GM04504 (cell line): ENCODE measurements around the gene ARGLU1.

Experiments used
- DNase-seq: peaks from one replicate; pipeline ENCODE4 v3.0.0-alpha.2; 2012; ENCODE audit warnings: low read depth

The ARGLU1 gene

DNA sequence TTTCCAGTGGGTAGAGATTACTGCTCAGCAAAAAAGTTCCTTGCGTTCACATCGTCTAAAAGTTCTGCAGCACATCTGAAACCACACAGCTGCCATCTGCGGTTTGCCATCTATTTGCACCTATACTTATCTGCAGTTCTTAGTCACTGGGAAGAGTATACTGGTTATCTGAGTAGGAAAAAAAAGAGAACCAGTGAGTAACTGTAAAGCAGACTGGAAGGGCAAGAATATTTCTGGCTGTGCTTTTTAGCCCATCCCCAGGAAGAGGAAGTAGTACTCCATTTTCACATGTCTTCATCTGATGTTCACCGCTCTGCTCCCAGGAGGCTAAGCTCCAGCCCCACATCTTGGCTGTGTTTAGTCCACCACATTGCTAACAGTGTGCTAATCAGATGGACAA is 68.0 kb downstream of the ARGLU1 start:
- no peak for DNase-seq

DNA sequence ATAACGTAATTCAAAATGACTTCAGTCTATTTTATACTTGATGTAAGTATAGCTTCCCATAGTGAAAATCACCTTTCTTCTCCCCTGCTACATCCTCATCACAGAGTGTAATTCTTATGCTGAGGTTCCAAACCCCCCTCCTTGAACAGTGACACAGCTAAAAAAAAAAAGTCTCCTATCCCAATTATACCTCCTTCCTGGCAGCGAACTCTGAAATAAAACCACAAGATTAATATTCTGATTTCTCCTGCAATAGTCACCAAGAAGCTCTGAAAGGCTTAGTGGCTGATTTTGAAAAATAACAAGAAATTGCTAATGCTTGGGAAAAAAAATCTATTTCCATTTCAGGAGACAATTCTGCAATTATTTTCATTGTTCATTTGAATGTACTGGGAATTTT is 68.8 kb downstream of the ARGLU1 start:
- DNase-seq = no peak

DNA sequence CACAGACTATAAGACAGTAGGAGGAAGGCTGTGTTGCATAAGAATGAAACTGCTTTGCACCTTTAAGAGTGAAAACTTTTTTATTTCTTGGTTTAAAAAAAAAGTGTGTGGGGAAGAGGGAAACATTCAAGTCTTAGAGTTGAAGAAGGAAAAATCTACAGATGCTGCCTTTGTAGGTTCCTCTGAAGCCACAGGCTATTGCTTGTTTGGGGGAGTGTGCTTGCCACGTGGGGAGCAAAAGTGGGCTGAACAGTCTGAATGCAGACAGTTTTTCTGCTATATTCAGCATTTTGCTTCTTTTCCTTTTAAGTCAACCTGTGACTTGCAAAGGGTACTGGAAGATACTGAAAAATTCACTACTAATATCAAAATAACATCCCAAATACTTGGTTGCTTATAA is 69.4 kb downstream of the ARGLU1 start:
- no peak for DNase-seq

DNA sequence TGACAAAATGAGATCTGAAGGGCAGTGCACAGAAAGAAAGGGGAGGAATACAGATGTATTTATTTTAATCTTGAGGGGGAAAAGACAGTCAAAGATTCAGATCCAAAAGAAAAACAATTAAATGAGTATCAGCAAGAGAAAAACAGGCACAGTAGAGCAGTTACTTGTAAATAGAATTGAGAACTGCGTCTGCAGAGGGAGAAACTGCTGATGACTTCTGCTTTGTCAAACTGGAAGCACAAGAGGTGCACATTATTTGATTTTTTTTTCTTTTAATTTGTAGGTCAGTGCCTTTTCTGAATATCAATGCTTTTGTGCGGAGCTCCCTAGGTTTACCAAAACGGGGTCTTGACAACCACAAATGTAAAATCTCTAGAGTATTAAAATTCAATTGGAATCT is 69.8 kb downstream of the ARGLU1 start:
- no peak for DNase-seq

DNA sequence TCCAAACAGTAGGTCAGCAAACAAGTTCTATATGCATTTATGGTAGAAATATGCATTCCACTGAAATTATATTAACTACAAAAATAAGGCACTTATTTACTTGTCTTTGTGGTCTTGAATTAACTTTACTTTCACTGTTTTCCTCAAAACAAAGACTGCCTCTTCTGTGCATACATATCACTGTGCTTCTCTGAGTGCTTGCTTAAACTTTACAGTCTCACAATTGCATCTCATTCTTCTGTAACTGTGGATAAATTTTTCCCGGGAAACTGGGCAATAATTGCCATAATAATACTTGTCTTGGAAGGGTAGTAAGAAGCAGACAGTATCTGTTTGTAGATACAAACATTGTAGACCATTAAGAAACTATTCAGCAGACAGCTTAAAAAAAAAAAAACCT is 70.9 kb downstream of the ARGLU1 start:
- no peak for DNase-seq

DNA sequence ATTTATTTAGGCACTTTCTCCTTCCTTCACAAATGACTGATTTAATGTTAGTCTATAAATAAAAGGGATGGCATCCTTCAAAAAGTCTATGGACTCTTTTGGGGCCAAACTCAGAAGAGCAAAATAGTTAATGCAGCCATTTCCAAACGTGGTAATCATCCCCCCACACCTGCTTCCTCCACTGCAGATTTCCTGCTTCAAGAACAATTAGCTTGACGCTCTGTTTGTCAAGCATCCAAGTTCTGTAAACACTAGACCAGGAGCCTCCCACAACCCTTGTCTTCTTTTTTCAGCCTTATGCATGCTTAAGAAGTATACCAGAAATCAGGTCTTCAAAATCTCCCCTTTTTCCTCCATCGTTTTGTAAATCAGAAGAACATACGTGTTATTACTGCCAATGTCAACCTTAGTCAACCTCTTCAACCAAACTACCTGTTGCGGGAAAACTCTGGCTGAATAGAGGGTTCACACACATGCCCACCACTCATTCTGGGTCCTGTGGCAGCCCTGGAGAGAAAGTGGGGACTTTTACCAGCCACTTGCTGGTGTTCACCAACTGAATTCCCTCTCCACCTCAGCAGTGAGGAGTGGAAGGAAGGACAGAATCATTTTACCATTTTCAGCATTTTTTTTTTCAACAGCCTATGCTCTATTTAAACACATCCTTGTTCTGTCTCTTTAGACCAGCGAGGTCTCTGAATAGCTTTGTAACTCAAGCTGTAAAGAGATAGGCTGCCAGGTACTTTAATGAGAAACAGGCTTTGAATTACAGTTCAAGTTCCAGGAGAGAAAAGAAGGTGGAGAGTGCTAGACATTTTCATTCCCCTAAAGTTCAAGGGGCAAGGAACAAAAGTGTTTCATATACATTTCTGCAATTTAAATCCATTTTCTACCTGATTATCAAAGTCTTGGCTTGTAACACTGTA is 71.6 kb downstream of the ARGLU1 start:
- no peak for DNase-seq

DNA sequence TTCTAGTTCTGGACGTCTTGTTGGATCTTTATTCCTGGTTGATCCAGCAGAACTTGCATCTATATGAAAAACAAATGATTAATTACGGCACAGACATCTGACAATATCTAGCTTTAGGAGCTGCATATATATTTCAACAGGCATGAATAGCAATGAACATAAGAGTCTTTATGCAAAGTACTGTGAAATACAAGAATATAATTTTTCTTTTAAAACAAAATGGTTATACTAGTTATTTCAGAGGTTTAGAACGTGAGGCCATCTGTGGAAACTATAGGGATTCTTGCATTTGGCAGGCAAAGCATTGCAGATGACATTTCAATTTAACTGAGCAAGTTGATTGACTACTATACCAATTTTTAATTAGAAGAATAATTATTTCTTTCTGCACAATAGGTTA is 73.0 kb downstream of the ARGLU1 start:
- DNase-seq = no peak

DNA sequence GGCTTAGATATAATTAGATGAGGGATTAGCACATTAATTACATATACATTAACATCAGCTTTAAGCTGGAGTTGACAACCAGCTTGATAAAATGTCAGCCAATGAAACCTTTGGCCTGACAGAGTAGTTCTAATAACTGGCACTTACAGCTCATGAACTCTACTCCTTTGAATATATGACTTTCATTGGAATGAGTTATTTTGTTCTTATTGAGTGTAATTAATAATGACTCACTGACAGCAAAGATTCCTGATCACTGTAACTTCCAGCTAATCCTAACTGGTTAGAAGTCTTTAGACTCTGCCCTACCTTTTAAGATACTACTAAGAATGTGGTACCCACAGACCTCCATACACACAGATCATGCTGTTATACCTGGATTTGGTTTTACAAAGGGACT is 73.4 kb downstream of the ARGLU1 start:
- no peak for DNase-seq

DNA sequence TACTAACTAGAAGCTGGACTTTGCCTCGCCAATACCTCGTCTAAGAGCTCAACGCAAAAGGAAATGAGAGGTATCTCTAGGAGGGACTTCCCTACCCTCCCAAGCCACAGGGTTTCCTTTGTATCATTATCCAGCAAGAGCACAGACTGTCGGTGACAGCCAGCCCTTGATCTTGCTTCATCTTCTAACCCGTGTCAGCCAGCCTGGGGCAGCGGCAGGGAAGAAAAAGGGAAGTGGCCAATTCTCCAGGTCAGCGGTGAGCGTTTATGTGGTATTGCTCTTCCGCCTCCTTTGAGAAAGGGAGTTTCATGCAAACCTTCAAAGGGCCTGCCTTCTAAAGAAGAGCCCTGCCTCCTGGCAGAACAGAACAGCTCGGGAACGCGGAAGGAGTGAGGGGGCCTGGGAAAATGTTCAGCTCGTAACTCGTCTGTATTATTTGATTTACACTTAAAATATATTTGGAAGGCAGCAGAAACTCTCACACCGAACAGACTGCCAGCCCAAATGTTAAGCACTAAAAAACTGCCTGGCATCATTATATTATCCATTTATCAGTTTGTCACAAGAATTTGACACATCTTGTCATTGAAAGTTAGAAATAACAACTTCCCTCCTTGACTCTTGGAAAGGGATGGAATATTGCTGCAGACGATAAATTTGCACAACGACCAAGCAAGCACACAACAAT is 74.3 kb downstream of the ARGLU1 start:
- no peak for DNase-seq

DNA sequence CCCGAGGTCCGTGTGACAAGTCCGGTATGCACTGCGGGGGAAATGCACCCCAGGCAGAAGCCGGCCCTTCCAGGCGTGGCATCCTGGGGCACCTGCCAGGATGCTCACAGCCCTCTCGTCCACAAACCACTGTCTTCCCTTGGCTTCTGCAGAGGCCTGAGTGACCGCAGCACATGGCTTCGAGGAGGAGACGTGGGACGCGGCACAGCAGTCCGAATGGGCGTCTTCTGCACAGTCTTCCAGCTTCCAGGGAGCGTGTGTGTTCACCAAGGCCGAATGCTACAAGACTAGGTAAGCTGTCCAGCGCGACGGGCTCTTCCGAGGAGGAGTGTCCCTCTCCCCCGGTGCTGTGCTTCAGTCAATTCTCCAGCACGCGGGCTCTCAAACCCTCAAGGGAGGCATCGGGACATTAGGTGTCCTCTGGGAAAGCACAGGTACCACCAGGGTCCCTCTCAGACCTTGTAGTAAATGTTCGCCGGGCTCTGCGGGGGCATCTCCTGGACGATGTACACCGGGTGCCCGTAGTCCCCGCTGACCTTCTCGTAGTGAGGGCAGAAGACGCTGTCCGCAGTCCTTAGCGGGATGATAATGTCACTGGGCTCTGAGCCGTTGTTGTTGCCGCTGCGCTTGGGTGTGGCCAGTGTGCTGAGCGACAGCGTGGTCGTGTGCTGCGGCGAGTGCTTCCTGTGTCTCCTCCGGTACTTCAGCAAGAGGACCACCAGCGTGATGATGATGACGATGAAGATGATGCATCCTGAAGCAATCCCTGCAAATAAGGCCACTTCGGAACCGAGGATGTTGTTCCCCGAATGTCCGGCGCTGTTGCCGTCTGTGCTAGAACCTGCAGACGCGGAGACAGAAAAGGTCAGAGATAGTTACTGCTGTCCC is 75.1 kb downstream of the ARGLU1 start:
- no peak for DNase-seq

DNA sequence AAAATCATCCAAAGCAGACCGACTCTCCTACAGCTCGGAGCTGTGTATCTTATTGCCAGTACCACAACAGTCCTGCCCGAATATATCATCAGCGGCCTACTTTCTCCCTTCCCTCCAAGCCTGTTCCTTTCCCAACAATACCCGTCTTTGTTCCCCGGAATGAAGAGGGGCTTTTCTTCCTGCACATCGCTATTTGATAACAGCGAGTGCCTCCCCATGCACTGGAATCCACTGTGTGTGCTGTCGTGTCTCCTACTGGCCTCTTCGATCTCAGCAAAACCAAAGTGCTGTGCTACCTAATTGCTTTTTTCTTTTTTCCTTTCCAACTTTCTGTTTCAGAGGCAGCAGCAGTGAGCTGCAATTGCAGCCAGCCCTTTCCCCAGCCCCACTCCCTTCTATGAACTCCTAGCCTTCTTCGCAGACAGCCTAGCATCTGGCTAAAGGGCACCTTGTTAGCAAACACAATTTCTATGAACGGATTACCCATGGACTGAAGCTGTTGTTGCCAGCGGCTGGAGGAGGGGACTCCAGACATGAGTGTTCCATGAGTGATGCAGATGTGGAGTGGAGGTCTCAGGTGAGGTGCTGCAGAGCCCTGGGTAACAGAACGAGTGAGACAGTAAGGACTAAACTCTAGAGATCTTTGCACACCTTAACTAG is 75.9 kb downstream of the ARGLU1 start:
- no peak for DNase-seq
